VCaP (cell line): Measurements from ENCODE around the gene ADGRL2.

Experiments
- H3K27ac ChIP-seq: fragments of 450-650 bp; 2 replicates; pipeline ENCODE4 v1.5.1; 2017
- TF ChIP-seq, protein P1 (sequence below): fragments of 450-650 bp; conservative IDR thresholded peaks from 2 replicates; pipeline ENCODE4 v1.5.1; 2017; ENCODE audit warnings: mild to moderate bottlenecking, moderate library complexity

ADGRL2 gene

DNA sequence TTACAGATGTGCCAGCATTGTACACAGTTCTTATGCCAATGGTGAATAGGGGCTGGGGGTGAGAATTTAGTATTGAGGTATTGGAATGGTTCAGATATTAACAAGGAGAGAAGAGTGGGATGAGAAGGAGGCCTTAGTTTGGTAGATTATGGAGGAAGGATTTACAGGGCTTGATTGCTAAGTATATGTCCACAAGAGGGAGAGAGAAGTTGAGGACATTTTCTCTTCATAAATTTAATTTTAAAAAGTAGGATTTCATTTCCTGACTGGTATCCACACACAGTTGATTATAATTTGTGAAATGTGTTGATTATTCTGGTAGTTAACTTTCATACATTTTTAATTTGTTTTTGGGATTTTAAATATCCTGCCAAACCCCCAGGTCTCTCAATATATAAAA lies 213.0 kb downstream of the ADGRL2 start:
- H3K27ac ChIP-seq = no peak overlapping the region
- TF ChIP-seq, protein P1, sequence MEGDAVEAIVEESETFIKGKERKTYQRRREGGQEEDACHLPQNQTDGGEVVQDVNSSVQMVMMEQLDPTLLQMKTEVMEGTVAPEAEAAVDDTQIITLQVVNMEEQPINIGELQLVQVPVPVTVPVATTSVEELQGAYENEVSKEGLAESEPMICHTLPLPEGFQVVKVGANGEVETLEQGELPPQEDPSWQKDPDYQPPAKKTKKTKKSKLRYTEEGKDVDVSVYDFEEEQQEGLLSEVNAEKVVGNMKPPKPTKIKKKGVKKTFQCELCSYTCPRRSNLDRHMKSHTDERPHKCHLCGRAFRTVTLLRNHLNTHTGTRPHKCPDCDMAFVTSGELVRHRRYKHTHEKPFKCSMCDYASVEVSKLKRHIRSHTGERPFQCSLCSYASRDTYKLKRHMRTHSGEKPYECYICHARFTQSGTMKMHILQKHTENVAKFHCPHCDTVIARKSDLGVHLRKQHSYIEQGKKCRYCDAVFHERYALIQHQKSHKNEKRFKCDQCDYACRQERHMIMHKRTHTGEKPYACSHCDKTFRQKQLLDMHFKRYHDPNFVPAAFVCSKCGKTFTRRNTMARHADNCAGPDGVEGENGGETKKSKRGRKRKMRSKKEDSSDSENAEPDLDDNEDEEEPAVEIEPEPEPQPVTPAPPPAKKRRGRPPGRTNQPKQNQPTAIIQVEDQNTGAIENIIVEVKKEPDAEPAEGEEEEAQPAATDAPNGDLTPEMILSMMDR = peak; percentile 30; the same call in 1 of the 2 replicates

DNA sequence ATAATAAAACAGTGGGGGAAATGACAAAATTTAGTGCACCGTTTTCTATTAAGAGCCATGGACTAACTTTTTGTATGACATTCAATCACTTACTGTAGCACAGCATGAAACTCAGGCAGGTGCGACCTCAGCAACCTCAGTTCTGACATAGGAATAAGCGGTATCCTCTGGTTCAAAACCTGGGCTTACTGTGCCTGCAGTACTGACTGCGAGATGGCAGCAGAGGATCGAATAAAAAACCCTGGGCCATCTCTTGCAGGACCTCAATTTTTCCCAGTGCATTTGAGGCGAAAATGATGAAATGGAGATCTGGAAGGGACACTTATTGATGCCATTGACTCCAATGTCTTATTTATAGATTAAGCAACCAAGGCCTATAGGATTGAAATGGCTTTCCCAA lies 214.7 kb downstream of the ADGRL2 start:
- no peak overlapping the region for H3K27ac ChIP-seq
- TF ChIP-seq, protein P1 = no peak

GRCh38 chr1:82018319-82018718 lies 217.6 kb downstream of the ADGRL2 start:
- no peak overlapping the region for H3K27ac ChIP-seq
- TF ChIP-seq, protein P1 = no peak

- TF ChIP-seq, protein P1 = no peak
- no peak overlapping the region for H3K27ac ChIP-seq
These were observed 218.8 kb downstream of the ADGRL2 start for GRCh38 chr1:82019508-82019907.

DNA sequence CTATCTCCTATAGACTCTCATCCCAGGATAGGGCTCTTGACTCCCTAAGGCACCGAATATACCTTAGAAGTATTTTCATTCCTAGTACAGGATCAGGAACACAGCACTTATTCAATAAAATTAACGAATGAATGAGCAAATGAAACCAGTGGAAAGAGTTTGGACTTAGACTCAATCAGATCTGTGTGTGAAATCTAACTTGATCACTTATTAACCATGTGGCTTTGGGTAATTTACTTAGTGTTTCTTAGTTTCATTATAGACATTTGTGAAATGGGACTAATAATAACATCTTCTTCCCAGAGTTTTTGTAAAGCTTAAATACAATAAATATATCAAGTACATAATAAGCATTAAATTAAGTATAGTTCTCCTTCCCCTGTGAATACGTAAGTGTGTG lies 230.1 kb downstream of the ADGRL2 start:
- TF ChIP-seq, protein P1 = no peak
- no peak overlapping the region for H3K27ac ChIP-seq

- H3K27ac ChIP-seq = no peak overlapping the region
- TF ChIP-seq, protein P1 = no peak
These were observed 231.3 kb downstream of the ADGRL2 start for GRCh38 chr1:82032068-82032467.

DNA sequence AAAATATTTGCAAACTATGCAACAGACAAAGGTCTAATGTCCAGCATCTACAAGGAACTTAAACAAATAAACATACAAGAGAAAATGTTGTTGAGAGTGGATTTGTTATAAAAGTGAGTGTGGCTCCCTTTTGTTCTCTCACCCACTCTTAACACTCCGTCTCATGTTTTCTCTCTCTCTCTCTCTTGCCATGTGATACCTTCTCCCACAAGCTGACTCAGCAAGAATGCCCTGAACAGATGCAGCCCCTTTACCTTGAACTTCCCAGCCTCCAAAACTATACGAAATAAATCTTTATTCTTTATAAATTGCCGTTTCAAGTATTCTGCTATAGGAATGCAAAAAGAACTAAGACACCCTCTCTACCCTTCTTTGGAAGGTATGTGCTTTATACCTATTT lies 234.1 kb downstream of the ADGRL2 start:
- no peak overlapping the region for H3K27ac ChIP-seq
- TF ChIP-seq, protein P1 = no peak
